ENCODE results near the gene KRT75.

Gene KRT75

DNA sequence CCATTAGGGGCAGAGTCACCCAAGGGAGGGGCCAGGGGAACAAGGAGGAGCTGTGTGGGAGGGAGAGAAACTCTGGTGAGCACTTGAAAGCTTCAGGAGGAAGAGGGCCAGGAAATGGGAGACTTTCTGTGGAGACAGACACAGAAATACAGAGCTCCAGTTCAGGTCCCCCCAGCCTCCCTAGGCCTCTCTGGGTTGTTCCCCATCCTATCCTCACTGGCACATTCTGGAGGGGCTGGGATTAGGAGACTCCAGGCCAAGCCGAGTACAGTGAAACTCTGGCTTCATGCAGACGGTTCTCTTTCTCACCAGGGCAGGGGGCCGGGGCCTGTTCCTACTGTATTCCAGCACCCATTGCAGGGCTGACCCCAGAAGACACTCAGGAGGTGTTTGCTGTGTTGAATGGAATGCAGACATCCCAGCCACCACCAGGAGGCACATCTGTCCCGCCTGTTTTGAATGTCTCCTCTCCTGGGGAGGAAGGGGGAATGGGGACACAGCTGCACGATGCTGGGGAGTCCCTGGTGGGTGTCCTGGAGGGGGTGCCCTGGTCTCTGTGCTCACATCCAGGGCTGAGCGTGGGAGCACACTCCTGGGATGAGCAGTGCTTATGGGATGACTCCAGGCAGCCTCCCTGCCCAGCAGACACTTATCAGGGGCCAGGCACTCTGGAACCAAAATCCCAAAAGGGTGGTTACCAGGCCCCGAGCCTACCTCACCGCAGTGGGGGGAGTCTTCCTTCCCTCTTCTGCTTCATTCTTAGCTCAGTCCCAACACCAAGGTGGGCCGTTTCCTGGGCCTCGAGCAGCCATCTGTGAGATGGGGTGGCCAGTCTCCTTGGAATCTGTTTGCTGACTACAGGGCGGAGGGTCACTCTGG, 43.2 kb downstream of the KRT75 start:
- no peak for DNase-seq

- DNase-seq = no peak
These were observed 44.6 kb downstream of the KRT75 start for GRCh38 chr12:52389313-52390207.

- DNase-seq = no peak
These were observed 46.3 kb downstream of the KRT75 start for GRCh38 chr12:52387859-52388258.

DNA sequence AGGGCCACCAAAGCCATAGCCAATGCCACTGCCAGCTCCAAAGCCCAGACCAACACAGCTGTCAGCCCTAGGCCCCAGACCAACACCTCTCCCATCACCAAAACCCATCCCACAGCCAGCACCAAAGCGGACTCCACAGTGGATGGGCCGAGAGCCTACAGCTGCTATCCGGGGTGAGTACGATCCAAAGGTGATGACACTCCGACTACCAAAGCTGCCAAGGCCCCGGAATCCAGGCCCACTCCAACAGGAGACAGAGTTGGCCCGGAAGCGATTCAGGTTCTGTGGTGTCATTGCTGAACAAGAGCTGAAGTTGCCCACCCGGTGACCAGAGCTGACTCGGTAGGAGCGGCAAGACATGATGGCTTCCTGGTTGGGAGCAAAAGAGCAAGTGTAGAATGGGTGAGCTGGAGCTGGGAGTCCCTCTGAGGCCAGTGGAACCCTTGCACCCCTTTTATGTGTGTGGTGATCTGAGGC, 48.9 kb downstream of the KRT75 start, which contains the start of gene KRT84:
Gene KRT84, minus strand, starts transcription at position 427 of the 477 bp plus-strand sequence. Its CDS starts 67 bp downstream, at position 360.
- no peak for DNase-seq

- DNase-seq = no peak
These were observed 50.8 kb downstream of the KRT75 start for GRCh38 chr12:52383331-52383730.

GRCh38 chr12:52382854-52383253, 51.3 kb downstream of the KRT75 start:
- no peak for DNase-seq

DNA sequence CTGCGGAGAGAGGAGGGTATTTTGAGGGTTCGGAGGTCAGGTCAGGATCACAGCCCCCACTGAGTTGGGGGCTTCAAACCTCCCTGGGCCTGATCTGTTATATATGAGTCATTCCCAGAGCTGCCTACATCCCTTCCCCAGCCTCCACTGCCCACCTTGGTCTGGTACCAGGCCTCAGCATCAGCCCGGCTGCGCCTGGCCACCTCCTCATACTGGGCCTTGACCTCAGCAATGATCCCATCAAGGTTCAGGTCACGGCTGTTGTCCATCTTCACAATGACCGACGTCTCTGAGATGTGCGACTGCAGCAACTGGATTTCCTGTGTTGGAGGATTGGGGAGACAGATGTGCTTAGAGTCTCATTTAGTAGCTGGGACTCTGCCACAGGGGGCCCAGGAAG, 53.0 kb downstream of the KRT75 start:
- DNase-seq = no peak

DNA sequence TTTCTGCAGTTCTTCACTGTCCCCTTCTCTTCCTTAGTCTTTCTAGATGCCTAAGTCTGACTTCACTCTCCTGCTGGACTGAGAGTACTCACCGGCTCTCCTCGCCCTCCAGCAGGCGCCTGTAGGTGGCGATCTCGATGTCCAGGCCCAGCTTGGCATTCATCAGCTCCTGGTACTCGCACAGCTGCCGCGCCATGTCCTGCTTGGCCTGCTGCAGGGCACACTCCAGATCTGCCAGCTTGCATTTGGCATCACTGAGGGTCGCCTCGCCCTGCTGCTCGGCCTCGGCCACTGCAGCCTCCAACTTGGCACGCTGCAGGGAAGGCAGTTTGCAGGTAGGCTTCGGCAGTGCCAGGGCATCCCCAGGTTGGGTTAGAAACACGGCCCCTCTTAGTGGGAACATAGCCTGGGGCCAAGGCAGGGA, 53.9 kb downstream of the KRT75 start:
- DNase-seq = no peak

GRCh38 chr12:52379536-52379935, 54.6 kb downstream of the KRT75 start:
- no peak for DNase-seq

GRCh38 chr12:52378091-52378490, 56.1 kb downstream of the KRT75 start:
- DNase-seq = no peak

DNA sequence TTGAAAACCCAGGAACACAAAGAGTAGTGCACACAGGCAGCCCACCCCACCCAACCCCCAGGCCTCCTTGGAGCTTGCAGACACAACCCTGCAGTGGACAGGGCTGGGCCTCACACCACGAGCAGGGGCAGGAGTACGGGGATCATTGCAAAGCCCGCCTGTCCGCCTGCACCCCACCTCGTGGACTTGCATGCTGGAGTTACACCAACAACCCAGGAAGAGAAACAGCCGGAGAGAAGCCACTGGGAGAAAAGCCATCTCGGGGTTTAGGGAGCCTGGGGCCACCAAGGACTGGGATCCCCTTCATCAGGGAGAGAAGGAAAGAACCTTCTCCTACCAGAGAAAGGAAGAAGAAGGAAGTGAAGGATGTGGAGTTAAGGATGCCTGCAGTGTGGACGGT, 56.9 kb downstream of the KRT75 start:
- no peak for DNase-seq

Measured in stimulated activated CD4-positive, alpha-beta T cell treated with anti-CD3 and anti-CD28 coated beads, Interleukin-4, amount 100 ng/mL, for 1 hour (primary cell).